Iris pigment epithelial cell (primary cell): ENCODE data around the gene SETD2.
"Not testable (repeated sequence)": the region's sequence is repeated elsewhere in the genome, so short reads cannot be mapped to it uniquely, and the experiment has no call there.

Experiments
- DNase-seq: peaks from one replicate; pipeline ENCODE4 v3.0.0-alpha.2; 2011; ENCODE audit warnings: low read depth

Gene SETD2

GRCh38 chr3:47164007-47164881 lies at the start of gene SETD2:
TSS of gene SETD2 (minus strand) at chr3:47164113. CDS start at chr3:47163924, 189 bp downstream.
- DNase-seq = peak; percentile 94

GRCh38 chr3:47210863-47211405 lies 47.0 kb upstream of the SETD2 start:
- DNase-seq = no peak

- not testable (repeated sequence) for DNase-seq
These were observed 42.1 kb upstream of the SETD2 start for GRCh38 chr3:47206022-47206421.

GRCh38 chr3:47204875-47205274 lies 41.0 kb upstream of the SETD2 start:
- no peak for DNase-seq

- DNase-seq = no peak
These were observed 38.6 kb upstream of the SETD2 start for GRCh38 chr3:47202542-47202941.

GRCh38 chr3:47197287-47197686 lies 33.4 kb upstream of the SETD2 start:
- DNase-seq = no peak

- DNase-seq = no peak
These were observed 31.1 kb upstream of the SETD2 start for GRCh38 chr3:47194994-47195393.

- peak; percentile 86 for DNase-seq
These were observed 30.3 kb upstream of the SETD2 start for GRCh38 chr3:47193871-47194859.

GRCh38 chr3:47186285-47186684 lies 22.4 kb upstream of the SETD2 start:
- no peak for DNase-seq

- not testable (repeated sequence) for DNase-seq
These were observed 17.8 kb upstream of the SETD2 start for GRCh38 chr3:47181685-47182084.

GRCh38 chr3:47180011-47180410 lies 16.1 kb upstream of the SETD2 start:
- not testable (repeated sequence) for DNase-seq

- DNase-seq = no peak
These were observed 12.7 kb upstream of the SETD2 start for GRCh38 chr3:47176582-47176981.

GRCh38 chr3:47163169-47164006 lies 525 bp downstream of the SETD2 start:
- peak; percentile 37 for DNase-seq

- peak; percentile 33 for DNase-seq
These were observed 1.2 kb downstream of the SETD2 start for GRCh38 chr3:47162697-47163168.

- no peak for DNase-seq
These were observed 1.8 kb downstream of the SETD2 start for GRCh38 chr3:47161983-47162696.

GRCh38 chr3:47159820-47160219 lies 4.1 kb downstream of the SETD2 start:
- DNase-seq = no peak

GRCh38 chr3:47158208-47158607 lies 5.7 kb downstream of the SETD2 start:
- DNase-seq = no peak

- DNase-seq = peak; percentile 1
These were observed 7.5 kb downstream of the SETD2 start for GRCh38 chr3:47156396-47156795.

- peak; percentile 27 for DNase-seq
These were observed 11.3 kb downstream of the SETD2 start for GRCh38 chr3:47152578-47152977.

- no peak for DNase-seq
These were observed 12.1 kb downstream of the SETD2 start for GRCh38 chr3:47151836-47152235.
